ENCODE data around the gene KRTAP10-5.

Gene KRTAP10-5

DNA sequence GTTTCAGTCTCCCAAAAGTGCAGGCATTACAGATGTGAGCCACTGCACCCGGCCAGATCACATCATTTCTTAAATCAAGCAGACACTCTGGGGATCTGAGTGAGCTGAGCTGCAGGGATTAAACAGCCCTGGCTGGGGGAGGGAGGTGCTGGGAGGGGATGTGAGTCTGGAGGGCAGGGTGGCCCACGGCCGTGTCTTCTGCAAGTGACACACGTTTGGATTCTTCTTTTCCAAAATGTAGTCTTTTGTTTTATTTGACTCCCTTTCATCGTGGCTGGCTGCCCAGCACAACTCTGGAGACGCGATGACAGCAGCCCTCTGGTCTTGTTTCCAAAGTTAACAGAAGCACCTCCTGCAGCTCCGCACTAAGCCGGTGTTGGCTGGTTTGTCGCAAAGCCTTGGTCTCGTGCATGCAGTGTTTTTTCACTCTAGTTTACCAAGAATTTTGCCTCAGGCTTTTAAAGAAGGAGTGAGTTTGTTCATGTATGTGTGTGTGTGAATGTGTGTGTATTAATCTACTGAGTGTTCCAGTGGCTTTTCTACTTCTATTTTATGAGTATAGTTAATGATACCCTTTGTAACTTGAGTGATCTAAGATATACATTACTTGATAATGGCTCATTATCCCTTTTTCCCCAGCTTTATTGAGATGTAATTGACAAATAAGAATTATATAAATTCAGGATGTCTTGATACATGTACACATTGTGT, 2.8 kb upstream of the KRTAP10-5 start:
- TF ChIP-seq, protein P1, sequence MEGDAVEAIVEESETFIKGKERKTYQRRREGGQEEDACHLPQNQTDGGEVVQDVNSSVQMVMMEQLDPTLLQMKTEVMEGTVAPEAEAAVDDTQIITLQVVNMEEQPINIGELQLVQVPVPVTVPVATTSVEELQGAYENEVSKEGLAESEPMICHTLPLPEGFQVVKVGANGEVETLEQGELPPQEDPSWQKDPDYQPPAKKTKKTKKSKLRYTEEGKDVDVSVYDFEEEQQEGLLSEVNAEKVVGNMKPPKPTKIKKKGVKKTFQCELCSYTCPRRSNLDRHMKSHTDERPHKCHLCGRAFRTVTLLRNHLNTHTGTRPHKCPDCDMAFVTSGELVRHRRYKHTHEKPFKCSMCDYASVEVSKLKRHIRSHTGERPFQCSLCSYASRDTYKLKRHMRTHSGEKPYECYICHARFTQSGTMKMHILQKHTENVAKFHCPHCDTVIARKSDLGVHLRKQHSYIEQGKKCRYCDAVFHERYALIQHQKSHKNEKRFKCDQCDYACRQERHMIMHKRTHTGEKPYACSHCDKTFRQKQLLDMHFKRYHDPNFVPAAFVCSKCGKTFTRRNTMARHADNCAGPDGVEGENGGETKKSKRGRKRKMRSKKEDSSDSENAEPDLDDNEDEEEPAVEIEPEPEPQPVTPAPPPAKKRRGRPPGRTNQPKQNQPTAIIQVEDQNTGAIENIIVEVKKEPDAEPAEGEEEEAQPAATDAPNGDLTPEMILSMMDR (IDR thresholded peaks at IDR 0.05) = no peak
- H3K9me3 ChIP-seq = no peaks in the 10 kb centered on the region
- no peaks in the 10 kb centered on the region for H3K36me3 ChIP-seq

DNA sequence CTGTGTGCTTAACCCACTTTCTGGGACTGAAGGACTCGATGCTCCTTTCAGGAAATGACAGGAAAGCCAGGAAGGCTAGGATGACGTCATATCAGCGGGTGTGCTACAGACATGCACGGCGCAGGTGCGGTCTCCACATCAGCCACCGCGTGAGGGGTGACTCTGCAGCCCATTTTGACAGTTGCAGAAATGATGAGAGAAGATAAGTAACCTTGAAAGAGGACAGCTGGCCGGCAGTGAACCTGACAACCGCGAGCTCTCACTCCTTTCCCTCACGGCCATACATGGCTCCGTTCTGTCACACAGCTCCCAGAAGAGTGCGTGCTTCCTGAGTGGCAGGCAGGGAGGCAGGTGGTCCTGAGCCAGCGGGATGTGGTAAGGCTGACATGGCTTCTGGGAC, 1.7 kb upstream of the KRTAP10-5 start:
- H3K36me3 ChIP-seq = no peaks in the 10 kb centered on the region
- no peak overlapping the region for H3K4me3 ChIP-seq (ENCODE audit: low read depth in 1 of 2, low read length in 1 of 2)
- peaks cover 37% of the 10 kb centered on the region for H3K27me3 ChIP-seq
- no peak overlapping the region for H3K27ac ChIP-seq
- TF ChIP-seq, protein P1 (IDR thresholded peaks at IDR 0.05) = no peak
- no peaks in the 10 kb centered on the region for H3K4me1 ChIP-seq (ENCODE audit: control insufficient read depth in 1 of 2, insufficient read depth in 1 of 2, low read depth in 1 of 2, low read length in 1 of 2)
- H3K9me3 ChIP-seq = no peaks in the 10 kb centered on the region

More for the DNA sequence above, 2.8 kb upstream of the KRTAP10-5 start:
- H3K4me3 ChIP-seq (ENCODE audit: low read depth in 1 of 2, low read length in 1 of 2) = no peak overlapping the region
- no peaks in the 10 kb centered on the region for H3K4me1 ChIP-seq (ENCODE audit: control insufficient read depth in 1 of 2, insufficient read depth in 1 of 2, low read depth in 1 of 2, low read length in 1 of 2)
- no peak overlapping the region for H3K27ac ChIP-seq
- H3K27me3 ChIP-seq = peaks cover 37% of the 10 kb centered on the region

DNA sequence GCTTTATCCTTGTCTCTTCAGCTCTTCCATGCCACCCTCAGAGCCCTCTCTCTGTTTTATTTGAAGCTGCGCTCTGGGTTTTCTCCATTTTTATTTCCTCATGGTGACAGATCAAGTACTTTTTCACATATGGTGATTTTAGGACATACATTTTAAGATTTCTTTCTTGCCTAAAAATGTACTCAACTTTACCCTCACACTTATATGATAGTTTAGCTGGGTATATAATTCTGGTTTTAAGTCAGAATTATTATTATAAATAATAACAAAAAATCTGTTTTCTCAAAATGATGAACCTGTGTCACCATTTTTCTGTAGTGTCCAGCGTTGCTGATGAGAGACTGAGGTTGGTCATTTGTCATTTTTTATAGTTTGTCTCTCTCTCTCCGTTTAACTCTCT, 754 bp upstream of the KRTAP10-5 start:
- Histone ChIP-seq H3K4me3 (ENCODE audit: low read depth in 1 of 2, low read length in 1 of 2) (no peak overlapping the region), H3K36me3 (no peaks in the 10 kb centered on the region), H3K4me1 (ENCODE audit: control insufficient read depth in 1 of 2, insufficient read depth in 1 of 2, low read depth in 1 of 2, low read length in 1 of 2) (no peaks in the 10 kb centered on the region), H3K9me3 (no peaks in the 10 kb centered on the region), H3K27ac (no peak overlapping the region), H3K27me3 (peaks cover 37% of the 10 kb centered on the region)
- TF ChIP-seq, protein P1 (IDR thresholded peaks at IDR 0.05) = no peak

DNA sequence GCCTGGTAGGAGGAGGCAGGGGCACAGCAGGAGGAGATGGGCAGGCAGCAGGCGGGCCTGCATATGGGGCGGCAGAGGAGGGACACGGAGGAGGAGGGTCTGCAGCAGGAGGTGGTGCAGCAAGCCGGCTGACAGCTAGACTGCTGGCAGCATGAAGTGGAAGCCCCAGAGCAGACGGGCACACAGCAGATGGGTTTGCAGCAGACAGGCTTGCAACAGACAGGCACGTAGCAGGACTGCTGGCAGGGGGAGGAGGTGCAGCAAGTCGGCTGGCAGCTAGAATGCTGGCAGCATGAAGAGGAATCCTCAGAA, 615 bp downstream of the KRTAP10-5 start:
- Histone ChIP-seq H3K27ac (no peak overlapping the region), H3K9me3 (no peaks in the 10 kb centered on the region), H3K36me3 (no peaks in the 10 kb centered on the region), H3K4me1 (ENCODE audit: control insufficient read depth in 1 of 2, insufficient read depth in 1 of 2, low read depth in 1 of 2, low read length in 1 of 2) (no peaks in the 10 kb centered on the region), H3K4me3 (ENCODE audit: low read depth in 1 of 2, low read length in 1 of 2) (no peak overlapping the region), H3K27me3 (peaks cover 33% of the 10 kb centered on the region)
- TF ChIP-seq, protein P1 (IDR thresholded peaks at IDR 0.05) = no peak

DNA sequence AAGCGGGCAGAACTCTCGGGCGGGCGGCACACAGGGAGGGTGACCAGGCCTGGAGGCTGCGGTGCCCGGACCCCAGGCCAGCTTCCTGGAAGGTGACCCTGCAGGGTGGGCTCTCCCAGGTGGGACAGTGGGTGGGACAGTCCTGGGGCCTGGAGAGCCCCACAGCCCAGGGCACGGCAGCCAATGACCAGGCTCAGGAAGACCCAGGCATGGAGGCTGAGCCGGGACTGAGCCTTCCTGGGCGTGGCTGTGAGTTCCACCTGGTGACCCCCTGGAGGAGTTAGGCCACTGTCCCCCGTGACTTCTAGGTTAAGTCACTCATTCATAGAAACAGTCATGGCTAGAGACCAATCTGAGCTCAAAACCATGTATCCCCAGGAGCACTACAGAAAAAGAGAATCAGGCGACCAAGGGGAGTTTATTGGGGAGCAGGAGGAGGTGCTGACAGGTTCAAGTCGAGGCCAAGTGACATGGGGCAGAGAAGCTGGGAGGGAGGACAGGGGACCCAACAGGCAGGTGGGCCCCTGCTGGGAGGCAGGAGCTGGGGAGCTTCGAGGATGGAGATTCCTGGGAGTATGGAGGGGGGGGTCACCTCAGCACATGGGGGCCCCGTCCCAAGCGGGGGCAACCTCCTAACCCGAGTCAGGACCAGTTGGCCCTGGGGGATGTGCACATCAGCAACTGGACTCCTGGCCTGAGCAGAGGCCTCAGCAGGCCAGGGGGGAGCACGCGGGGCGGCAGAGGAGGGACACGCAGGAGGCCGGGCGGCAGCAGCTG, 1.2 kb downstream of the KRTAP10-5 start:
- H3K9me3 ChIP-seq = no peaks in the 10 kb centered on the region
- no peak overlapping the region for H3K4me3 ChIP-seq (ENCODE audit: low read depth in 1 of 2, low read length in 1 of 2)
- no peaks in the 10 kb centered on the region for H3K4me1 ChIP-seq (ENCODE audit: control insufficient read depth in 1 of 2, insufficient read depth in 1 of 2, low read depth in 1 of 2, low read length in 1 of 2)
- peaks cover 33% of the 10 kb centered on the region for H3K27me3 ChIP-seq
- no peaks in the 10 kb centered on the region for H3K36me3 ChIP-seq
- no peak overlapping the region for H3K27ac ChIP-seq
- TF ChIP-seq, protein P1 (IDR thresholded peaks at IDR 0.05) = no peak

Measured in neutrophil (primary cell).